GM19372 (cell line): ENCODE results near the gene MDH2.
"Not testable (repeated sequence)": the region's sequence is repeated elsewhere in the genome, so short reads cannot be mapped to it uniquely, and the experiment has no call there.

ENCODE experiments used
- ATAC-seq: cut with Tn5 transposase; IDR thresholded peaks from one replicate; pipeline ENCODE4 v1.9.1; 2021; ENCODE audit warnings: mild to moderate bottlenecking, low read depth, moderate library complexity; ENCODE audit not compliant: unreplicated experiment

MDH2 gene

DNA sequence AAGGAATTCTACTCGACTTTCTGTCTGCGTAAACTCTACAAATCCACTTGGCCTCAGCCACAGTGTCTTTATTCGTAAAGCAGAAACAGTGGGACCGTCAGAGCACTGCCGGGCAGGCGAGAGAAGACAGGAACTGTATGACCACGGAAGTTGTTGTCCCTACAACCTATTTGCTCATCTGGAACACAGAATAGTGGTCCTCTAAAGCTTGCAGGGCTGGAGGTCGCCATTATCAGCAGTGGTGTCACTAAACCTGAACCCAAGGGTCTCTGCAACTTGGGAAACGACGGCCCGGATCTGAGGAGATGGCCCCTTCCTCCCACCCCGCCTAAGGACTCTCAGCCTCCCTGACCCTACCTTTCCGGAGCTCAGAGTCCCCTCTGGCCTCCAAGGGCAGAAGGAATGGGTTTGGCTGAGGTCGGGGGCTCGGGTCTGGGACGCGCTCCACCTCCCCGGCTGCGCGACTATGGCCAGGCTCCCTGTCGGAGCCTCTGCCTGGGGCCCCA is 548 bp upstream of the MDH2 start:
- peak; percentile 3 for ATAC-seq

DNA sequence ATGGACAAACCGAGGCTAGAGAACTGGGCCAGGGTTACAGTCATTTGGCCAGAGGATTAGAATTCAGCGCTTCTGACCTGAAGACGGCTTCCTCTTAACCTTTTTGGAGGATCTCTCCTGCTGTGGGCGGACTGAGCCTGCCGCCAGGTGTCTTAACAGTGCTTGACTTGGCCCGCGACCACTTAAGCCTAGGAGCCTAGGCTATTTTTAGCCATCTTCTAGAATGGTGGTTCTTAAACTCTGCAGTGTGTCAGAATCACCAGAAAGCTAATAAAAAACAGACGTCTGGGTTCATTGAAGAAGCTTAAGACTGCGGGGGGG is 722 bp downstream of the MDH2 start:
- no peak for ATAC-seq

DNA sequence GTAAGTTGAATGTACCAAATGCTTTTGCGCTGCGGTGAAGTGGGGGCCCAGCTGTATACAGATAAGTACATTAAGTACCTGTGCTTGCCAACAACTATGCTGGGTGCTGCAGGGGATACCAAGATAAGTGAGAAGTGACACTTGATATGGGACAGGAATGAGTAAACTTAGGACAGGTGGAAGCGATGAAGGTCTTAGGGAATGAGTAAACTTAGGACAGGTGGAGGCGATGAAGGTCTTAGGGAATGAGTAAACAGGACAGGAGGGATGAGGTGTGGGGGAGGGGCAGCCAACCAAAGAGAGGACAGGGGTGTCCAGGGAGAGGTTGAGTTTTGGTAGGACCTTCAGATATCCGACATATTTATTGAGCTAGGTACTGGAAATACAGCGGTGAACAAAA is 1.4 kb downstream of the MDH2 start:
- no peak for ATAC-seq

DNA sequence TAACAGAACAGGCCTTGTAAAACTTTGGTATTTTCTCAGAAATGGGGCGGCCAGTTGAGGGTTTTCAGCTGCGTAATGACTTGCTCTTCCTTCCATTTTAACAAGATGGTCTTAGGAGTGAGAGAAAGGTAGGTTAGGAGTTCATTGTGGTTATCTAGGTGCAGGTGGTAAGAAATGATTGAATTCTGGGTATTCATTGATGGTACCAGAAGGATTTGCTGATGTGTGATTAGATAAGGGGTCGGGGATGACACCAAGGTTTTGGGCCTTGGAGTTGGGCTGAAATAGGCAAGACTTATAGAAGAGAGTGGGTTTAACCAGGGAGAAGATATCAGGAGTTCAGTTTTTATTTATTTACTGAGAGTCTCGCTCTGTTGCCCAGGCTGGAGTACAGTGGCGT is 2.6 kb downstream of the MDH2 start:
- no peak for ATAC-seq

DNA sequence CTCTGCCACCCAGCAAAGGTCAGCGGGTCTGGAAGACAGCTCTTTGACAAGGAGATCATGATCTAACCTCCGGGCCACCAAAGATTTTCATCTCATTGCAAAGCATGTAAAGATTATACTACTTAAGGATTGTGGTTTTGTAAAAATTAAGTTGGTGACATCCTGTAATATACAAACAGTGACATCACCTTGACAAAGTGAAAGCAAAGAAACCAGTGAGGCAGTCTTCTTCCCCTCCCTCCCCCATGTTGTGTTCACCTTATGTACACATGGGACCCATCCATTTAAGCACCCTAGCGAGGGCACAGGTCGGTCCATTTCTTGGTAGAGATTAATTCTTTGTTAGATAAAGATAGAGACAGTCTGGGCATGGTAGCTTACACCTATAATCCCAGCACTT is 3.9 kb downstream of the MDH2 start:
- ATAC-seq, result no peak

DNA sequence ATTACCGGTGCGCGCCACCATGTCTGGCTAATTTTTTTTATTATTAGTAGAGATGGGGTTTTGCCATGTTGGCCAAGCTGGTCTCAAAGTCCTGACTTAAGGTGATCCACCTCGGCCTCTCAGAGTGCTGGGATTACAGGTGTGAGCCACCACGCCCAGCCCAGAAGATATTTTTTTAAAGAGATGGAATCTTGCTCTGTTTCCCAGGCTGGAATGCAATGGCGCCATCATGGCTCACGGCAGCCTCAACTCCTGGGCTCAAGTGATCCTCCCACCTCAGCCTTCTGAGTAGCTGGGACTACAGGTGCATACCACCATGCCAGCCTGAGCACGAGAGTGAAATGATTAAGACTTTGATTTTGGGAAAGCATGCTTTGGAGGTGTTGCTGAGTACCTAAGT is 4.8 kb downstream of the MDH2 start:
- ATAC-seq, result not testable (repeated sequence)

DNA sequence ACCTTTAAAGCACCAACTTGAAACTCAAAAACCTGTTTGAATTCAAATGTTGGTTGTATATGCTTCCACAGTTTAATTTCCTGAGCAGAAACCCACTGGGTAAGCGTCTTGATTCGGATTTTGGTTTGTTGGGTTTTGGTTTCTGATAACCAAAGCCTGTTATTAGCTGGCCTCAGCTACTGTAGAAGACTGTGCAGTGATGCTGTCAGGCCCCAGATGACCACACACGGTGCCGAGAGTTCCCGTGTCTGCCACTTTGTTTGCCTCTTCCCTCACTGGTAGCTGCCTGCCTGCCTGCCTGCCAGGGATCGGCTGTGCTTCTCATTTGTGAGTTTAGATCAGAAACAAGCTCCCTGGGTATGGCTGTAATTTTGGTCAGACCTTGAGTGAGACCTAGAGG is 5.6 kb downstream of the MDH2 start:
- ATAC-seq, result no peak

DNA sequence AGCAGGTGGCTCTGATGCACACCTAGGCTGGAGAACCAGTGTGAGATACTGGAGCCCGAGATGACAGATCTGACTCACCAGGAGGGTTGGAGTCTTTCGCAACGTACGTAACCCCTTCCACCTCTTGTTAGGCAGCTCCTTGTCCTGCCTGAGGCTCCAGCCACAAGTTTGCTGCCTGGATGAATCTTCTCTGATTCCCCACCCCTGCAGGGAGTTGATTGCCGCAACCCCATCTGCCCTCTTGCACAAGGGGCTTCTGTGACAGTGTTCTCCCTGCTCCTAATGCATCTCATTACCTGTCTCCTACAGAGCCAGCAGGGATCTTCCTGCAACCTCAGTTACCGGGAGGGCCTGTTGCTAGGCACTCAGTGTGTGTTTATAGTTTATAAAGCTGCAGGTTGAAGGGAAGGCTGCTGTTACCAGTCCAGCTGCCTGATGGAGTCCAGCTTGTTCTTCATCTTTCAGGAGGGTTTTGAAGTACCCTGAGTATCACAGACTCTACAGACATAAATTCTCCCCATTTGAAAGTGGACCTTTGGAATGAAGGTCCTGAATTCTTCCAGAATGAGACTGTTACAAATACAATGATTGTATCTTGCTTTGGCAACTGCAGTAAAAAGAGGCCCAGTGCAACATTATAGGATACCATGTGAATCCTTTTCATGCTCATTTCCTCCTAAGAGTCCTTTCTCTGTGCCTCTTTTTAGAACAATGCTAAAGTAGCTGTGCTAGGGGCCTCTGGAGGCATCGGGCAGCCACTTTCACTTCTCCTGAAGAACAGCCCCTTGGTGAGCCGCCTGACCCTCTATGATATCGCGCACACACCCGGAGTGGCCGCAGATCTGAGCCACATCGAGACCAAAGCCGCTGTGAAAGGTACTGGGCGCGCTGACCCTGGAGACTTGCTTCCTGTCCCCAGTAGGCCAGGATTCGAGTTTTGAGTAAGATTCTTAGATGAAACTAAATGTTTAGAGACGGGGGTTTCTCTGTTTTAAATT is 6.5 kb downstream of the MDH2 start:
- ATAC-seq, result no peak

DNA sequence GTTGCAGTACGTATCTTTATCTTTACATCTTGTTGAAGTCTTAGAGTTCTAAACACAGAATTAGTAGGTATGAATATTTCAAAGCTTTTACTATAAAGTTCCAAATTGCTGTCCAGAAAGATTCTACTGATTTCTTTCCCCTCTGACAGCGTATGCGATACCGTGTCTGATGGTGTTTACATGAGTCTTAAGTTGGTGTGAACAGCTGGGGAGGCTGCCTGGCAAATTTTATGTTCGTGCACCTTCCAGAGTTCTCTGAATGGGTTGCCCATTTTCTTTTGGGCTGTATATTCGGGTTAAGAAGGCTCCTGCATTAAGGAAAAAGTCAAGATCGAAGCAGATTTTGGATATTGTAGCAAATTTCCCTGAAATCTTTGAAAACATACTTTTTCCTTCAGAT is 8.3 kb downstream of the MDH2 start:
- ATAC-seq, result no peak

DNA sequence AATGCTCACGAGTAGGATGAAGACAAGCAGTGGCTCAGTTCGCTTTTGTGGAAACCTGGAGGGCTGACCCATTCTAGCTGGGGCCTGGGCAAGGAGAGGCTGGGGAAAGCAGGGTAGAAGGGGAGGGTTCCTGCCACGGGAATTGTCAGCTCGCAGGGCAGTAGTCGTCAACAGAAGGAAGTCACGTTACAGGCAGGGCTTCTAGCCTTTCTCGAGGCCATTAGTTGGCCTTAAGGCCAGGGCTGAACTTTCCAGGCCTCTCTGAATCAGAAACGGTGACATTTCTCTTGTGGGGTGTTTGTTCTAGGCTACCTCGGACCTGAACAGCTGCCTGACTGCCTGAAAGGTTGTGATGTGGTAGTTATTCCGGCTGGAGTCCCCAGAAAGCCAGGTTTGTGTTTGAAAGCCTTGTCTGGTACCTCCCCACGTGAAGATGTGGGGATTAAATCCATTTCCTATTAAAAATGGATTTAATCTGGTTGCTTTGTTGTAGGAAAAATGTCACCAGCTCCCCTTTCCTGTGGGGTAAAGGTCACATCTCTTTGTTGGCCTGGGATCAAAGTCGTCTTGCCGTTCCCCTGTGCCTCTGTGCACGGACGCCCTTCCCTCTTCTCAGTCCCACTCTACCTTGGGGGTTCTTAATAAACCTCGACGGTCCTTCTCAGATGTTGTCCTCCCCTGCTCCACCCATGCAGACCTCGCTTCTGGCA is 9.4 kb downstream of the MDH2 start:
- ATAC-seq, result no peak

DNA sequence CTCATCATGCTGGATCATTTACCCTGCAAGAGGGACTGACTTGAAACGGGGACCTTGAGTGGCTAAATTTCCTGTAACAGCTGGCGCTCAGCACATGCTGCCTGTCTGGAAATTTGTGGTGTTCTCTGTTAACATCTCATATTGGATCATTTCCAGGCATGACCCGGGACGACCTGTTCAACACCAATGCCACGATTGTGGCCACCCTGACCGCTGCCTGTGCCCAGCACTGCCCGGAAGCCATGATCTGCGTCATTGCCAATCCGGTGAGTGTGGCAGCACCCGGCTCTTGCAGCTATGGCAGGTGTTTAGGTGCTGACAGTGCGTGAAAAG is 9.9 kb downstream of the MDH2 start:
- no peak for ATAC-seq

DNA sequence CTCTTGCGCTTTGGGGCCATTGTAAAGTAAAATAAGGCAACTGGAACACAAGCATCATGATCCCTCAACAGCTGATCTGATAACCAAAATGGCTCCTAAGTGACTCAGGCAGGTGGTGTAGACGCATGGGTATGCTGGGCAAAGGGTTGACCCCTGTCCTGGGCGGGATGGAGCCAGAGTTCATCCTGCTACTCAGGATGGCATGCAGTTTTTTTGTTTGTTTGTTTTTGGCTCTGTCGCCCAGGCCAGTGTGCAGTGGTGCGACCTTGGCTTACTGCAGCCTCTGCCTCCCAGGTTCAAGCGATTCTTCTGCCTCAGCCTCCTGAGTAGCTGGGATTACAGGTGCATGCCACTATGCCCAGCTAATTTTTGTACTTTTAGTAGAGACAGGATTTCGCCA is 10.8 kb downstream of the MDH2 start:
- ATAC-seq, result not testable (repeated sequence)

DNA sequence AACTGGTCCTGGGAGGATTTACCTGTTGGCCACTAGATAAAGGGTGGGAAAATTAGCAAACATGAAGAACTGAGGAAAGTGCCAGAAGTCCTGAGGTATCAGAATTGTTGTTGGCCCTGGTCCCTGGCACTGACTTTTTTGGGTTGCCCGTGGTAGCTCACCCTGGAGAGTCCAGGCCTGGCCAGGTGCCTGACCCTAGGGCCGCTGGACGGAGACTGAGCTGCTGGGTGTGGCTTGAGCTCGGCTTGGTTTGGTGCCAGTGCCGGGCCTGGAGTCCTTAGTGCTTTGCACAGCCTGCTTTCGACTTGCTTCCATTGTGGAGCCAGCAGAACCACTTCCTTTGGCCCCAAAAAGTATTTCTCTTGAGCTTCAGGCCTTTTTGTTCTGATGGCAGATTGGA is 12.9 kb downstream of the MDH2 start:
- ATAC-seq, result no peak

DNA sequence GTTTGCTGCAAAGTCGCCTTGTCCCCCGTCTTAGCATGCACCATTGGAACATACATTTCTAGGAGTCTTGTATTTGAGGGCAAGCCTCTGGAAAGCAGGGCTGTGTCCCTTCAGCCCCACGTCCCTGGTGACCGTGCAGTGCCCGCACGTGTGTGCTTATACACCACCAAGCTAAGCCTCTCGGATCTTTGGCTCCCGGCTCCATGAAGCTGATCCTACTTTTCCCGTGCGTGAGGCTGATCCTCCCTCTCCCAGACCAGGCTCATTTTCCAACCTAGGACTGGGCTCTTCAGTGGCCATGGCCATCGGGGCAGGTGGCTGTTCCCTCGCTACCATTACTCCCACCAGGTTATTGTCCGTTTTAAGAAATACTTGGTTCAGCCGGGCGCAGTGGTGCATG is 14.3 kb downstream of the MDH2 start:
- no peak for ATAC-seq

DNA sequence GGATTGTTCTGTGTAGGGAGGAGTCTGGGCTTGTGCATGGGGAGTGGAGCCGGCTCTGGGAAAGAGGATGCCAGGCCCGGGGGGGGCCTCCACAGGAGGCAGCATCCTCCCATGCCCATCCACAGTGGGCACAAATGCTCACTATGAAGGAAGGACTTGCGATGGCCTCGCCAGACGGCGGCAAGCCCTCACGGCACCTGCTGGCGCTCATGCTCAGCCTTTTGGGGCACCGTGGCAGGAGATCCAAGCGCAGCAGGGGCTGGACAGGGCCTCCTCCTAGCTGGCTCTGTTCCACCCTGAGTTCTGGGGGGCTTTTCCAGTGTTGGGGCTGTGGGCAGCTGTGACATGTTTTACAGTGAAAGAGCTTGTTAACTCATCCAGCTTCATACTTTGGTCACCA is 15.2 kb downstream of the MDH2 start:
- no peak for ATAC-seq

DNA sequence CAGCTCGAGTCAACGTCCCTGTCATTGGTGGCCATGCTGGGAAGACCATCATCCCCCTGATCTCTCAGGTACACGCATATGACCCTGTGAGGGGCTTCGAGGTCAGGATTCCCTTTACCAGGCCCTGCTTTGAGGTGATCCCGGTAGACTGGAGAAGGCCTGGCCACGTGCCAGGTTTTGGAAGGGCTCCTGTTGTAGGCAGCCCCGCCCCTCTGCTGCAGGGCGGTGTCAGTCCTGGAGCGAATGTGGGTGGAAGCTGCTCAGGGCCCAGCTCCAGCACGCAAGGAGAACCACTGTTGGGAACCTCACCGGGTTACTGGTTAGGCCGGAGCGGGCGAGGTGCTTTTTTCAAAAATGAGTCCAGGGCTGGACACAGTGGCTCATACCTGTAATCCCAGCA is 15.6 kb downstream of the MDH2 start:
- ATAC-seq, result no peak

DNA sequence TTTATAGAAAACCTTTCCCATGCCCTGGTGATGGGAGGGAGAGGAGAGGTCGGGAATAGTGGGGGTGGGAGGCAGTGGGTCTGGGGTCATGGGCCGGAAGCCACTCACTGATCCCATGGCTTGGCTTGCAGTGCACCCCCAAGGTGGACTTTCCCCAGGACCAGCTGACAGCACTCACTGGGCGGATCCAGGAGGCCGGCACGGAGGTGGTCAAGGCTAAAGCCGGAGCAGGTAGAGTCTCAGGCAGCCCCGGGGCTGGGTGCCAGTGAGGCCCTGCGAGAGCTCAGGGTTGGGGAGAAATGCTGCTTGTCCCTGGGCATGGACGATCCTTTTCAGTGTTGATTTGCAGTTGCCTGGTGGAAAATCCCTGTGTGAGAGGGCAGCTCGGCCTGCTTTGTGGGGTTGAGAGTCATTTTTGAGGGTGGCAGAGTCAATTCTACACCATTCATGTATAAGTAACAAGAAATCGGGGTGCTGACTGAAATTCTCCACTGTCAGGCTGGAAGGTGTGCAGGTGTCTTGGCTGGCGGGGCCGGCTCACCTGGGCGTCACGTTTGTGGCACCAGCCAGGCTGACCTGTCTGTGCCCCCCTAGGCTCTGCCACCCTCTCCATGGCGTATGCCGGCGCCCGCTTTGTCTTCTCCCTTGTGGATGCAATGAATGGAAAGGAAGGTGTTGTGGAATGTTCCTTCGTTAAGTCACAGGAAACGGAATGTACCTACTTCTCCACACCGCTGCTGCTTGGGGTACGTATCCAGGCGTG is 16.5 kb downstream of the MDH2 start:
- ATAC-seq, result no peak

DNA sequence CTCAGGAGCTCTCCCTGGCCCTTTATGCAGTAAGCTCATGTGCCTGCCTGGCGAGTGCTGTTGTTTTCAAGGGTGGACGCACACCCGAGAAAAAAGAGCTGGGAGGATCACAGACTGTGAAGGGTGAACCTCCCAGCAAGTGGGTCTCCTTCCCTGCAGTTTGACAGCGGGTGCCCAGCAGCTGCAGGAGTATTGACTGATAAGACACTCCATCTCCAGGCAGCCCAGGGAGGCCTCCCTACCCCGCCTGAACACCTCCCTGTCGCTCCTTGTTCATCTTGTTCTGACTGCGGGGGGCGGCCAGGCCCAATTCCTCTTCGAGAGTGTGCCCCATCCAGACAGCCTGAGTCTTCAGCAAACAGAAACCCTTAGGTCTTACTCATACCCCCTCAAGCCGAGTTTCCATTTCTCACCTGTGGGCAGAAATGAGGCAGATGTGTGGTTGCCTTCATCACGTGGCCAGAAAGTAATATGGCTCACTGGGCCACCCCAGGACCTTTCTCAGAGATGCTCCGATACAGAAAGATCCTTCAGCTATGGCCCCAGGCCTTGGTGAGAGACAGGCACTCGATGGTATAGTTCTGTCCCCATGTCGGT is 17.2 kb downstream of the MDH2 start:
- no peak for ATAC-seq

DNA sequence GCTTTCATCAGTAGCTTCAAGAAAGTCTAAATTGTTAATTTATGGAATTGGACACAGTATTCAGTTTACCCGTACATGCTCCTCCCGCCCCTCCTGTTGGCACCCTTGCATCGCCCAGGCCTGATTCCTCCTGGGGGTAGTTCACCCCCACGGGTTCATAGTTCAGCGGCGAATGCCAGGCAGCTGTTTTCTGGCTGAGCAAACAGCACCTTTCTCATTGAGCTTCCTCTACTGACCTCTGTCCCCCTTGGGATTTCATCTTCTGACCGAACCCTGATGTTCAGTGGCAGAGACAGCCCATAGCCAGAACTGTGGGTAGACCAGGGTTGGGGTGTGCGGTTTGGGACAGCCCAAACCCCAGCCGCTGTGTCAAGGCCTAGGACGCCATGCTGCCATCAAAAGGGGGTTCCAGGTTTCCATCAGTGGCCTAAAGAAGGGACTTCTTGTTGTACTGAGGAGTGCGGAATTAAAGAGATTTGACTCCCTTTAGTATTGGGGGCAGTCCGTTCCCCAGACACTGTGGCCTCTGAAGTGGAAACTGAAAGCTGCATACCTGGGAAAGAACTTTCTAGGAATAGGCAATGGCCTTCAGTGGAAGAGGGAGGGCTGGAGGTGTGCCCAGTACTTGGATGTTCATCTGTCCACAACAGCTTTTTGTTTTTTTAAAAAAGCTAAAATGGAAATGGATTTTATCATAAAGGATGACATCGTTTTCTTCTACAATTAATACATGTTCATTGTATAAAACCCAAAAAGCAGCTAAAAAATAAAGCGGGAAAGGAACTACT is 19.0 kb downstream of the MDH2 start:
- ATAC-seq, result no peak

DNA sequence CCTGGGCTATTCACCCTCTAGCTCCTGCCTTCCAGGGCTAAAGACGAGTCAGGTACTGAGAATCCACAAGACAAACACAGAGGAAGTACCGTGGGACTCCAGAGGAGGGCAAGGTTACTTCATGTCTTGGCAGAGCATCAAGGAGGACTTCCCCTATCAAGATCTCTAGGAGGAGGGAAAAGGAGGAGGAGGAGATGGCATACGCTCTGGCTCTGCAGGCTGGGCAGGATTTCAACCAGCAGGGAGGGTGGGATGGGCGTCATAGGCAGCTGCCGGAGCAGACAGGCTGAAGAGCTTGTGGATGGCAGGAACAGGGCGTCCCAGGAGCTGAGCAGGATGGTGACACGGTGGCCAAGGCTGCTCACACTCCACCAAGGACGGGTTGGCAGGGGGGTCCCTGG is 21.3 kb downstream of the MDH2 start:
- no peak for ATAC-seq
